ENCODE data around the gene ADAM22.

DNA sequence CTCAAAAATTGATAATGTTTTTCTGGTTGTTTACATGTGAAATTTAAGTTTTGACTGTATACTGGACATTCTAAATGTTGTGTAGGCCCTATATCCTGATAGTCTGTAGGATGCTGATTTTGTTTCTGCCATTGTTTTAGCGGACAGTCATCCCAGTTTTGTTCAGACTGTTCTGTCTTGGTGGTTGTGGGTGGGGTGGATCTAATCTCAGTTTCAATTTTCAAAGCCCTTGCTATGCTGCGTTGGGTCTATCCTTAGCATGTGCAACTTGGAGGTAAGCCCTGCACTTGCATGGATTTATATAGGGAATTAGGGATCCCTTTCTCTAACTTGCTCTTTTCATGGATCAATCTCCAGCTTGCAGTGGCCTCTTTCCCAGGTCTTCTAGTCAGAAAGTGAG is 38.7 kb upstream of the ADAM22 start:
- TF ChIP-seq, protein P1, sequence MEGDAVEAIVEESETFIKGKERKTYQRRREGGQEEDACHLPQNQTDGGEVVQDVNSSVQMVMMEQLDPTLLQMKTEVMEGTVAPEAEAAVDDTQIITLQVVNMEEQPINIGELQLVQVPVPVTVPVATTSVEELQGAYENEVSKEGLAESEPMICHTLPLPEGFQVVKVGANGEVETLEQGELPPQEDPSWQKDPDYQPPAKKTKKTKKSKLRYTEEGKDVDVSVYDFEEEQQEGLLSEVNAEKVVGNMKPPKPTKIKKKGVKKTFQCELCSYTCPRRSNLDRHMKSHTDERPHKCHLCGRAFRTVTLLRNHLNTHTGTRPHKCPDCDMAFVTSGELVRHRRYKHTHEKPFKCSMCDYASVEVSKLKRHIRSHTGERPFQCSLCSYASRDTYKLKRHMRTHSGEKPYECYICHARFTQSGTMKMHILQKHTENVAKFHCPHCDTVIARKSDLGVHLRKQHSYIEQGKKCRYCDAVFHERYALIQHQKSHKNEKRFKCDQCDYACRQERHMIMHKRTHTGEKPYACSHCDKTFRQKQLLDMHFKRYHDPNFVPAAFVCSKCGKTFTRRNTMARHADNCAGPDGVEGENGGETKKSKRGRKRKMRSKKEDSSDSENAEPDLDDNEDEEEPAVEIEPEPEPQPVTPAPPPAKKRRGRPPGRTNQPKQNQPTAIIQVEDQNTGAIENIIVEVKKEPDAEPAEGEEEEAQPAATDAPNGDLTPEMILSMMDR (IDR thresholded peaks at IDR 0.05): no peak
- no peak for TF ChIP-seq ZFX (IDR thresholded peaks at IDR 0.05; ENCODE audit: borderline replicate concordance)

All from 22Rv1 (cell line).